WTC11 (cell line): ENCODE results near the gene PLA2G12A. TPM values are rescaled to one million over a fixed set of nuclear protein-coding genes. Genes with fewer than 3 reads are reported as not detected.
A peak's percentile ranks its signal among the peaks of the same experiment; 100 is the strongest.

Experiments used
- ATAC-seq: fragments of 200-7000 bp; cut with Tn5 transposase; 2 replicates; pipeline ENCODE4 v1.10.0; 2021; ENCODE audit warnings: mild to moderate bottlenecking, moderate library complexity
- CTCF ChIA-PET: fragments of 300-600 bp; sonication (Branson Sonifier 250); formaldehyde crosslinking; loops from one replicate; lab custom pipeline; 2021; ENCODE audit warnings: antibody characterized with exemption; lab: Charles Lee
- POLR2A ChIA-PET: fragments of 350-600 bp; sonication (Branson Sonifier 250); formaldehyde crosslinking; loops from one replicate; lab custom pipeline; 2021; ENCODE audit warnings: antibody characterized with exemption; lab: Charles Lee
- DNase-seq: peaks from one replicate; pipeline ENCODE4 v3.0.0; 2021; ENCODE audit warnings: low spot score
- H3K27ac Mint-ChIP-seq: 2 replicates; pipeline ENCODE4 v1.8.0; 2021; ENCODE audit warnings: mixed read lengths
- H3K27me3 Mint-ChIP-seq: 2 replicates; pipeline ENCODE4 v1.8.0; 2021; ENCODE audit warnings: low read depth, mild to moderate bottlenecking, moderate library complexity, mixed read lengths
- H3K36me3 Mint-ChIP-seq: 2 replicates; pipeline ENCODE4 v1.8.0; 2021; ENCODE audit warnings: mixed read lengths
- H3K4me1 Mint-ChIP-seq: 2 replicates; pipeline ENCODE4 v1.8.0; 2022; ENCODE audit warnings: mixed read lengths
- H3K4me3 Mint-ChIP-seq: 2 replicates; pipeline ENCODE4 v1.8.0; 2021; ENCODE audit warnings: mild to moderate bottlenecking, moderate library complexity, mixed read lengths
- H3K9me3 Mint-ChIP-seq: 2 replicates; pipeline ENCODE4 v1.8.0; 2021; ENCODE audit warnings: mixed read lengths
- EMX1 ChIP-seq: fragments of 250-450 bp; sonication (Bioruptor Pico); IDR thresholded peaks from 2 replicates; pipeline ENCODE4 v1.8.0; 2021; ENCODE audit warnings: mild to moderate bottlenecking
- ETV6 ChIP-seq: sonication (generic); formaldehyde crosslinking; IDR thresholded peaks from 2 replicates; pipeline ENCODE4 v1.8.1; 2022; ENCODE audit warnings: mild to moderate bottlenecking, missing genetic modification reagents
- GRHL2 ChIP-seq: fragments of 250-450 bp; sonication (Bioruptor Pico); IDR thresholded peaks from 2 replicates; pipeline ENCODE4 v1.8.0; 2022; ENCODE audit warnings: mild to moderate bottlenecking, moderate library complexity; ENCODE audit not compliant: insufficient replicate concordance, severe bottlenecking
- JUN ChIP-seq: sonication (generic); formaldehyde crosslinking; IDR thresholded peaks from 2 replicates; pipeline ENCODE4 v1.8.0; 2023; ENCODE audit warnings: mild to moderate bottlenecking, missing genetic modification reagents
- NFATC4 ChIP-seq: fragments of 250-450 bp; sonication (Bioruptor Pico); IDR thresholded peaks from 2 replicates; pipeline ENCODE4 v1.9.0; 2021; ENCODE audit warnings: mild to moderate bottlenecking
- RELA ChIP-seq: sonication (generic); formaldehyde crosslinking; IDR thresholded peaks from 2 replicates; pipeline ENCODE4 v1.8.1; 2022; ENCODE audit warnings: missing genetic modification reagents, mild to moderate bottlenecking, borderline replicate concordance
- SMAD3 ChIP-seq: sonication (generic); formaldehyde crosslinking; IDR thresholded peaks from 2 replicates; pipeline ENCODE4 v1.8.0; 2022; ENCODE audit warnings: missing genetic modification reagents, mild to moderate bottlenecking, borderline replicate concordance
- TCF7 ChIP-seq: sonication (generic); formaldehyde crosslinking; IDR thresholded peaks from 2 replicates; pipeline ENCODE4 v1.8.0; 2022; ENCODE audit warnings: mild to moderate bottlenecking, low read depth, missing genetic modification reagents, moderate library complexity
- TEAD1 ChIP-seq: sonication (generic); formaldehyde crosslinking; IDR thresholded peaks from 2 replicates; pipeline ENCODE4 v1.8.0; 2022; ENCODE audit warnings: mild to moderate bottlenecking, missing genetic modification reagents
- TP53 ChIP-seq: sonication (generic); formaldehyde crosslinking; IDR thresholded peaks from 2 replicates; pipeline ENCODE4 v1.8.1; 2023; ENCODE audit warnings: mild to moderate bottlenecking, missing genetic modification reagents
- ZNF121 ChIP-seq: sonication (generic); formaldehyde crosslinking; IDR thresholded peaks from 2 replicates; pipeline ENCODE4 v1.8.0; 2023; ENCODE audit warnings: missing genetic modification reagents
- total RNA-seq: library from RNA; stranded (reverse); gene quantifications from 3 replicates; pipeline ENCODE4 v1.2.3, GENCODE V29; 2021
- TF ChIP-seq, protein P1 (sequence below): sonication (generic); formaldehyde crosslinking; IDR thresholded peaks from 2 replicates; pipeline ENCODE4 v1.8.0; 2022; ENCODE audit warnings: mild to moderate bottlenecking, missing genetic modification reagents
- TF ChIP-seq, protein P2 (sequence below): sonication (generic); formaldehyde crosslinking; IDR thresholded peaks from 2 replicates; pipeline ENCODE4 v1.8.0; 2022; ENCODE audit warnings: missing genetic modification reagents
- TF ChIP-seq, protein P3 (sequence below): sonication (generic); formaldehyde crosslinking; IDR thresholded peaks from 2 replicates; pipeline ENCODE4 v1.8.1; 2023; ENCODE audit warnings: mild to moderate bottlenecking, missing genetic modification reagents
- TF ChIP-seq, protein P4 (sequence below): sonication (generic); formaldehyde crosslinking; IDR thresholded peaks from 2 replicates; pipeline ENCODE4 v1.8.1; 2022; ENCODE audit warnings: mild to moderate bottlenecking, missing genetic modification reagents, moderate library complexity, borderline replicate concordance

PLA2G12A gene
- total RNA-seq, 1 experiment from 2014 or later = 47.3 TPM

DNA sequence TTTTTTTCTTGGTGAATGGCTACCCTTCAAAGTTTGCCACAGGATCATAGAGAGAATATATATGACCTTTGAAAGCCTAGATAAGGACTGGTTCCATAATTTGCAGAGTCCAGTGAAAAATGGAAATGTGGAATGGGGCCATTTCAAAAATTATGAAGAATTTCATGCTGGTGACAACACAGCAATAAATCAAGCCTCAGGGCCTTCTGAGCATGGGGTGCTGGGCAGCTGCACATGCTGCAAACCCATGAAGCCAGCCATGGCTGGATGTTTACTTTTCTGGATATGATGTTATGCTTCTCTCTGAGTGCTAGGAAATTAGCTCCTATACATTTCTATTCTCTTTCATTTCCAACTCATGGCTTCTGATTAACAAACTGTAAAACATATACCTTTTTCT, 16.0 kb upstream of the PLA2G12A start (continued):
- TF ChIP-seq, protein P1, sequence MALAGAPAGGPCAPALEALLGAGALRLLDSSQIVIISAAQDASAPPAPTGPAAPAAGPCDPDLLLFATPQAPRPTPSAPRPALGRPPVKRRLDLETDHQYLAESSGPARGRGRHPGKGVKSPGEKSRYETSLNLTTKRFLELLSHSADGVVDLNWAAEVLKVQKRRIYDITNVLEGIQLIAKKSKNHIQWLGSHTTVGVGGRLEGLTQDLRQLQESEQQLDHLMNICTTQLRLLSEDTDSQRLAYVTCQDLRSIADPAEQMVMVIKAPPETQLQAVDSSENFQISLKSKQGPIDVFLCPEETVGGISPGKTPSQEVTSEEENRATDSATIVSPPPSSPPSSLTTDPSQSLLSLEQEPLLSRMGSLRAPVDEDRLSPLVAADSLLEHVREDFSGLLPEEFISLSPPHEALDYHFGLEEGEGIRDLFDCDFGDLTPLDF (CRISPR knock-in tag) = no peak
- TF ChIP-seq GRHL2 (CRISPR knock-in tag) = no peak
- TF ChIP-seq NFATC4 (CRISPR knock-in tag) = no peak
- TF ChIP-seq, protein P2, sequence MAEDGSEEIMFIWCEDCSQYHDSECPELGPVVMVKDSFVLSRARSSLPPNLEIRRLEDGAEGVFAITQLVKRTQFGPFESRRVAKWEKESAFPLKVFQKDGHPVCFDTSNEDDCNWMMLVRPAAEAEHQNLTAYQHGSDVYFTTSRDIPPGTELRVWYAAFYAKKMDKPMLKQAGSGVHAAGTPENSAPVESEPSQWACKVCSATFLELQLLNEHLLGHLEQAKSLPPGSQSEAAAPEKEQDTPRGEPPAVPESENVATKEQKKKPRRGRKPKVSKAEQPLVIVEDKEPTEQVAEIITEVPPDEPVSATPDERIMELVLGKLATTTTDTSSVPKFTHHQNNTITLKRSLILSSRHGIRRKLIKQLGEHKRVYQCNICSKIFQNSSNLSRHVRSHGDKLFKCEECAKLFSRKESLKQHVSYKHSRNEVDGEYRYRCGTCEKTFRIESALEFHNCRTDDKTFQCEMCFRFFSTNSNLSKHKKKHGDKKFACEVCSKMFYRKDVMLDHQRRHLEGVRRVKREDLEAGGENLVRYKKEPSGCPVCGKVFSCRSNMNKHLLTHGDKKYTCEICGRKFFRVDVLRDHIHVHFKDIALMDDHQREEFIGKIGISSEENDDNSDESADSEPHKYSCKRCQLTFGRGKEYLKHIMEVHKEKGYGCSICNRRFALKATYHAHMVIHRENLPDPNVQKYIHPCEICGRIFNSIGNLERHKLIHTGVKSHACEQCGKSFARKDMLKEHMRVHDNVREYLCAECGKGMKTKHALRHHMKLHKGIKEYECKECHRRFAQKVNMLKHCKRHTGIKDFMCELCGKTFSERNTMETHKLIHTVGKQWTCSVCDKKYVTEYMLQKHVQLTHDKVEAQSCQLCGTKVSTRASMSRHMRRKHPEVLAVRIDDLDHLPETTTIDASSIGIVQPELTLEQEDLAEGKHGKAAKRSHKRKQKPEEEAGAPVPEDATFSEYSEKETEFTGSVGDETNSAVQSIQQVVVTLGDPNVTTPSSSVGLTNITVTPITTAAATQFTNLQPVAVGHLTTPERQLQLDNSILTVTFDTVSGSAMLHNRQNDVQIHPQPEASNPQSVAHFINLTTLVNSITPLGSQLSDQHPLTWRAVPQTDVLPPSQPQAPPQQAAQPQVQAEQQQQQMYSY (CRISPR knock-in tag) = no peak
- TF ChIP-seq, all 79 proteins: peak for 0

DNA sequence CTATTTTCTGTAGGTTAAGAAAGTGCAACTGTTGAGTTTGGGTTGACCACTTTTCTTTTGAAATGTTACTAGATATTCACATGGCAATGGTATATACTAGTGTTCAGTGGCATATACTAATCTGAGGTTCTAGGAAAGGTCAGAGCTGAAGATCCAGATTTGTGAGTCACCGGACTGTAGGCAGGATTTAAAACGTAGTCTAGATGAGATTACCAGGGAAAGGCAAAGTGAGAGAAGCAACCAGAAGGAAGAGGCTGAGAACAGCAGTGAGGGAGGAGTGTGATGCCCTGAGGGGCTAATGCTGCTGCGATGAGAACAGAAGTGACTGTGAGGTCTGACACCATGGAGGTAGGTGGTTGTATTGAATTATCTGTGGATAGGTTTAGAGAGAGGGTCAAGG, 9.7 kb upstream of the PLA2G12A start:
- Mint-ChIP-seq H3K36me3 (no peaks in the 10 kb centered on the region), H3K27ac (no peak overlapping the region; the same call in 1 of the 2 replicates), H3K27me3 (no peaks in the 10 kb centered on the region), H3K9me3 (no peaks in the 10 kb centered on the region), H3K4me3 (no peak overlapping the region), H3K4me1 (peaks cover 7% of the 10 kb centered on the region)
- CTCF ChIA-PET = interaction anchor here (0.6 kb wide), 1 partner anchor 335 kb away, joined by 4 read pairs; no protein-coding TSS in a partner anchor
- no peak for TF ChIP-seq TEAD1 (CRISPR knock-in tag)
- no peak for TF ChIP-seq TCF7
- TF ChIP-seq RELA (CRISPR knock-in tag) = no peak
- no peak for TF ChIP-seq ETV6 (CRISPR knock-in tag)
- TF ChIP-seq EMX1 (CRISPR knock-in tag) = no peak
- TF ChIP-seq SMAD3 (CRISPR knock-in tag) = no peak
- no peak for ATAC-seq
- DNase-seq = no peak
- POLR2A ChIA-PET = no interaction called here

DNA sequence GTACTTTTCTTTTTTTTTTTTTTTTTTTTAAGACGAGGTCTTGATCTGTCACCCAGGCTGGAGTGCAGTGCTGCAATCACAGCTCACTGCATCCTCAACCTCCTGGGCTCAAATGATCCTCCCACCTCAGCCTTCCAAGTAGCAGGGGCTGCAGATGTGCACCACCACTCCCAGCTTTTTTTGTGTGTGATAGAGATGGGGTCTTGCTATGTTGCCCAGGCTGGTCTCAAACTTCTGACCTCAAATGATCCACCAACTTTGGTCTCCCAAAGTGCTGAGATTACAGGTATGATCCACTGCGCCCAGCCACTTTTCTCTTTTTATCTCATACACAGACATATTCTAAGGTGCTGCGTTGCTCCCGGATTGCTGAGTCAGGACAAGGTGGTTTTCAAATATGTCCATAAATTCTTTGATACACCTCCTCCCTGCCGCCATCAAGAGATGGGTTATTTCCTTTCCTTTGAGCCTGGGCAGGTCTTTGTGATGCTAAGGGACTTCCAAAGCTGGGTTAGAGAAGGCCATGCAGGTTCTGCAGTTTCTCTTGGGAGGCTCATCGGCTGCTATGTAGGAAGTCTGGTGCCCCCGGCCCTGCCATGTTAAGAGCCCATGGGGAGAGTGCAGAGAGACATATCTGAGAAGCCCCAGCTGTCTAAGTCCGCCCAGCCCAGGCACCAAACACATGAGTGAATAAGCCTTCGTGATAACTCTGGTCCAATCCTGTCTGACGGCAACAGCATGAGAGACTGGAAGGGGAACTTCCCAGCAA, 8.4 kb upstream of the PLA2G12A start:
- ChIA-PET POLR2A (no interaction called here), CTCF (no interaction called here)
- peak; percentile 82 for TF ChIP-seq ZNF121 (CRISPR knock-in tag)
- TF ChIP-seq, protein P3, sequence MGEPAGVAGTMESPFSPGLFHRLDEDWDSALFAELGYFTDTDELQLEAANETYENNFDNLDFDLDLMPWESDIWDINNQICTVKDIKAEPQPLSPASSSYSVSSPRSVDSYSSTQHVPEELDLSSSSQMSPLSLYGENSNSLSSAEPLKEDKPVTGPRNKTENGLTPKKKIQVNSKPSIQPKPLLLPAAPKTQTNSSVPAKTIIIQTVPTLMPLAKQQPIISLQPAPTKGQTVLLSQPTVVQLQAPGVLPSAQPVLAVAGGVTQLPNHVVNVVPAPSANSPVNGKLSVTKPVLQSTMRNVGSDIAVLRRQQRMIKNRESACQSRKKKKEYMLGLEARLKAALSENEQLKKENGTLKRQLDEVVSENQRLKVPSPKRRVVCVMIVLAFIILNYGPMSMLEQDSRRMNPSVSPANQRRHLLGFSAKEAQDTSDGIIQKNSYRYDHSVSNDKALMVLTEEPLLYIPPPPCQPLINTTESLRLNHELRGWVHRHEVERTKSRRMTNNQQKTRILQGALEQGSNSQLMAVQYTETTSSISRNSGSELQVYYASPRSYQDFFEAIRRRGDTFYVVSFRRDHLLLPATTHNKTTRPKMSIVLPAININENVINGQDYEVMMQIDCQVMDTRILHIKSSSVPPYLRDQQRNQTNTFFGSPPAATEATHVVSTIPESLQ (CRISPR knock-in tag) = no peak
- no peak for TF ChIP-seq TP53 (CRISPR knock-in tag)
- no peak for TF ChIP-seq JUN (CRISPR knock-in tag)
- TF ChIP-seq, protein P4, sequence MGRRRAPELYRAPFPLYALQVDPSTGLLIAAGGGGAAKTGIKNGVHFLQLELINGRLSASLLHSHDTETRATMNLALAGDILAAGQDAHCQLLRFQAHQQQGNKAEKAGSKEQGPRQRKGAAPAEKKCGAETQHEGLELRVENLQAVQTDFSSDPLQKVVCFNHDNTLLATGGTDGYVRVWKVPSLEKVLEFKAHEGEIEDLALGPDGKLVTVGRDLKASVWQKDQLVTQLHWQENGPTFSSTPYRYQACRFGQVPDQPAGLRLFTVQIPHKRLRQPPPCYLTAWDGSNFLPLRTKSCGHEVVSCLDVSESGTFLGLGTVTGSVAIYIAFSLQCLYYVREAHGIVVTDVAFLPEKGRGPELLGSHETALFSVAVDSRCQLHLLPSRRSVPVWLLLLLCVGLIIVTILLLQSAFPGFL (CRISPR knock-in tag) = no peak
- ATAC-seq (peak; percentile 81), DNase-seq (no peak)
- no peaks in the 10 kb centered on the region for H3K9me3 Mint-ChIP-seq
- H3K27ac Mint-ChIP-seq = no peak overlapping the region
- H3K4me3 Mint-ChIP-seq = no peak overlapping the region
- peaks cover 7% of the 10 kb centered on the region for H3K4me1 Mint-ChIP-seq
- H3K27me3 Mint-ChIP-seq = no peaks in the 10 kb centered on the region; the same call in 1 of the 2 replicates
- H3K36me3 Mint-ChIP-seq = no peaks in the 10 kb centered on the region
